BJ (cell line): Measurements from ENCODE around the gene ALG5. TPM values are rescaled to one million over a fixed set of nuclear protein-coding genes. Genes with fewer than 3 reads are reported as not detected.

ENCODE experiments used
- CTCF ChIA-PET: fragments of 350-600 bp; formaldehyde crosslinking; extraction: SDS; loops from one replicate; lab custom pipeline; 2021; ENCODE audit warnings: antibody characterized with exemption, inconsistent platforms; lab: Yijun Ruan, JAX
- POLR2A ChIA-PET: fragments of 300-600 bp; sonication (Branson Sonifier 250); formaldehyde crosslinking; extraction: SDS; loops from one replicate; lab custom pipeline; 2021; ENCODE audit warnings: antibody characterized with exemption; lab: Charles Lee
- DNase-seq: peaks from one replicate; pipeline ENCODE4 v3.0.0-alpha.2; 2011; ENCODE audit warnings: low read depth
- H3K27me3 ChIP-seq: 2 replicates; pipeline ENCODE4 v1.6.0; 2011; ENCODE audit warnings: low read length; ENCODE audit not compliant: control insufficient read depth, insufficient read depth
- H3K36me3 ChIP-seq: 2 replicates; pipeline ENCODE4 v1.5.1; 2011; ENCODE audit warnings: low read length; ENCODE audit not compliant: control insufficient read depth, insufficient read depth
- H3K4me3 ChIP-seq: 2 replicates; pipeline ENCODE4 v1.5.1; 2011; ENCODE audit warnings: low read depth, mild to moderate bottlenecking, control low read depth, low read length
- CTCF ChIP-seq: IDR thresholded peaks from 2 replicates; pipeline ENCODE4 v1.5.1; 2011; ENCODE audit warnings: low read depth, mild to moderate bottlenecking, control low read depth, inconsistent platforms, low read length, moderate library complexity; ENCODE audit not compliant: insufficient read depth
- polyA plus RNA-seq: library from polyadenylated mRNA; depleted of rRNA; stranded (reverse); fragments of >200 nt; gene quantifications from 2 replicates; pipeline ENCODE4 v1.2.3, GENCODE V29; 2011

ALG5 gene
- polyA plus RNA-seq, 1 experiment: 22.6 TPM

- CTCF ChIA-PET: no interaction called here
- H3K27me3 ChIP-seq: no peaks in the 10 kb centered on the region
- POLR2A ChIA-PET: no interaction called here
- no peak overlapping the region for H3K4me3 ChIP-seq
- DNase-seq: no peak
- H3K36me3 ChIP-seq: peaks cover 11% of the 10 kb centered on the region
- no peak for TF ChIP-seq CTCF
These were observed 40.8 kb upstream of the ALG5 start for GRCh38 chr13:37039896-37040295.

DNA sequence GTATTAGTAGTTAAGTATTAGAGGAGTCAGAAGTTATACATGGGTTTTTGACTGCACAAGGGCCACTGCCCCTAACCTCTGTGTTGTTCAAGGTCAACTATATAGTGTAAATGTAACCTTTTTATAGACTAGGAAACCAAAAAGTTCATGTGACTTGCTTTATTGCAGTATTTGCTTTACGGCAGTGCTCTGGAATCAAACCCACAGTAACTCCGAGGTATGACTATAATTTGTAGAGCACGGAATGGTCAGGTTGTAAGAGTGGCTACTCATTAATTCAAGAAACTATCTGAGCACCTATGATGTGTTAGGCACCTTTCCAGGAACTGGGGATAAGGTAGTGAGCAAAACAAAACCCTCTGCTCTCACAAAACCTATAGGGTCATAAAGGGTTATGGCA, 38.1 kb upstream of the ALG5 start:
- POLR2A ChIA-PET: no interaction called here
- DNase-seq: no peak

GRCh38 chr13:37029617-37030016, 30.5 kb upstream of the ALG5 start:
- TF ChIP-seq CTCF: no peak

More for the DNA sequence above, 38.1 kb upstream of the ALG5 start:
- CTCF ChIA-PET: no interaction called here
- no peak overlapping the region for H3K4me3 ChIP-seq
- no peak for TF ChIP-seq CTCF
- peaks cover 9% of the 10 kb centered on the region for H3K36me3 ChIP-seq
- no peaks in the 10 kb centered on the region for H3K27me3 ChIP-seq

GRCh38 chr13:37027639-37028038, 28.5 kb upstream of the ALG5 start:
- H3K36me3 ChIP-seq: peaks cover 7% of the 10 kb centered on the region; the same call in 1 of the 2 replicates
- no peak for TF ChIP-seq CTCF
- no peaks in the 10 kb centered on the region for H3K27me3 ChIP-seq
- no peak overlapping the region for H3K4me3 ChIP-seq
- CTCF ChIA-PET: no interaction called here
- POLR2A ChIA-PET: no interaction called here
- DNase-seq: no peak

More at GRCh38 chr13:37029617-37030016, 30.5 kb upstream of the ALG5 start:
- POLR2A ChIA-PET: no interaction called here
- no peak for DNase-seq
- Histone ChIP-seq H3K4me3 (no peak overlapping the region), H3K27me3 (no peaks in the 10 kb centered on the region), H3K36me3 (peaks cover 8% of the 10 kb centered on the region; the same call in 1 of the 2 replicates)
- CTCF ChIA-PET: no interaction called here

- ChIA-PET POLR2A (no interaction called here), CTCF (no interaction called here)
- DNase-seq: no peak
- Histone ChIP-seq H3K27me3 (no peaks in the 10 kb centered on the region), H3K36me3 (peaks cover 6% of the 10 kb centered on the region), H3K4me3 (no peak overlapping the region)
- no peak for TF ChIP-seq CTCF
These were observed 27.6 kb upstream of the ALG5 start for GRCh38 chr13:37026771-37027170.
